GM12801 (cell line): ENCODE measurements around the gene SEC22C.

Source experiments
- TF ChIP-seq, protein P1 (sequence below): IDR thresholded peaks from one replicate; pipeline ENCODE4 v1.5.1; 2011; ENCODE audit warnings: control low read depth; ENCODE audit not compliant: insufficient read length; ENCODE audit errors: extremely low read depth

The SEC22C gene

DNA sequence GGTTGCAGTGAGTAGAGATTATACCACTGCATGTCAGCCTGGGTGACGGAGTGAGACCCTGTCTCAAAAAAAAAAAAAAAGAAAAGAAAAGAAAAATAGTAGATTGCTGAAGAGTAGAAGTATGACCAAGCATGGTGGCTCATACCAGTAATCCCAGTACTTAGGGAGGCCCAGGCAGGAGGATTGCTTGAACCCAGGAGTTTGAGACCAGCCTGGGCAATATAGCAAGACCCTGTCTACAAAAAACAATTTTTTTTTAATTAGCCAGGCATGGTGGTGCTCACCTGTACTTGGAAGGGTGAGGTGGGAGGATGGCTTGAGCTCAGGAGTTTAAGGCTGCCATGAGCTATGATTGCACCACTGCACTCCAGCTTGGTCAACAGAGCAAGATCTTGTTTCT lies 21.2 kb upstream of the SEC22C start:
- TF ChIP-seq, protein P1, sequence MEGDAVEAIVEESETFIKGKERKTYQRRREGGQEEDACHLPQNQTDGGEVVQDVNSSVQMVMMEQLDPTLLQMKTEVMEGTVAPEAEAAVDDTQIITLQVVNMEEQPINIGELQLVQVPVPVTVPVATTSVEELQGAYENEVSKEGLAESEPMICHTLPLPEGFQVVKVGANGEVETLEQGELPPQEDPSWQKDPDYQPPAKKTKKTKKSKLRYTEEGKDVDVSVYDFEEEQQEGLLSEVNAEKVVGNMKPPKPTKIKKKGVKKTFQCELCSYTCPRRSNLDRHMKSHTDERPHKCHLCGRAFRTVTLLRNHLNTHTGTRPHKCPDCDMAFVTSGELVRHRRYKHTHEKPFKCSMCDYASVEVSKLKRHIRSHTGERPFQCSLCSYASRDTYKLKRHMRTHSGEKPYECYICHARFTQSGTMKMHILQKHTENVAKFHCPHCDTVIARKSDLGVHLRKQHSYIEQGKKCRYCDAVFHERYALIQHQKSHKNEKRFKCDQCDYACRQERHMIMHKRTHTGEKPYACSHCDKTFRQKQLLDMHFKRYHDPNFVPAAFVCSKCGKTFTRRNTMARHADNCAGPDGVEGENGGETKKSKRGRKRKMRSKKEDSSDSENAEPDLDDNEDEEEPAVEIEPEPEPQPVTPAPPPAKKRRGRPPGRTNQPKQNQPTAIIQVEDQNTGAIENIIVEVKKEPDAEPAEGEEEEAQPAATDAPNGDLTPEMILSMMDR: no peak

DNA sequence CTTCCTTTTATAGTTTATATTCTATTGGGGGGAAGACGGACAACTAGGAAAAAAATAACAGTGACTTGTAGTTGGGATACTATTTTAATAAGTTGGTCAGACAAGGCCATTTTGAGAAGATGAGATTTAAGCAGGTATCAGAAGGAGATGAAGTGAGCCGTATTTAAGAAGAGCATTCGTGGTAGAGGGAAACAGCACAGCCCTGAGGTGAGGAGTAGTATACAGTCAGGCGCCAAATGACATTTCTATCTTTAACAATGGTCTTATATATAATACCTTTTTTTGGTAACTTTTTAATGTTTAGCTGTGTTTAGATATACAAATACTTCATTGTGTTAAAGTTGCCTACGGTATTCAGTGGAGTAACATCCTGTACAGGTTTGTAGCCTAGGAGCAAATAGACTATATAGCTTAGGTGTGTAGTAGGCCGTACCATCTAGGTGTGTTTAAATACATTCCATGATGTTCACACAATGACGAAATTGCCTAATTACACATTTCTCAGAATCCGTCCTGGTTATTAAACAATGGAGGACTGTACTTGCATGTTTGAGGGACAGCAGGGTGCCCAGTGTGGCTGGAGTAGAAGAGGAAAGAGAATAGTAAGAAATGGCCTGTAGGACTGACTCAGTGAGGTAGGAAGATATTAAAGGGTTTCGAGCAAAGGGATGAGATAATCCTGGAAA lies 20.3 kb upstream of the SEC22C start:
- TF ChIP-seq, protein P1: no peak

DNA sequence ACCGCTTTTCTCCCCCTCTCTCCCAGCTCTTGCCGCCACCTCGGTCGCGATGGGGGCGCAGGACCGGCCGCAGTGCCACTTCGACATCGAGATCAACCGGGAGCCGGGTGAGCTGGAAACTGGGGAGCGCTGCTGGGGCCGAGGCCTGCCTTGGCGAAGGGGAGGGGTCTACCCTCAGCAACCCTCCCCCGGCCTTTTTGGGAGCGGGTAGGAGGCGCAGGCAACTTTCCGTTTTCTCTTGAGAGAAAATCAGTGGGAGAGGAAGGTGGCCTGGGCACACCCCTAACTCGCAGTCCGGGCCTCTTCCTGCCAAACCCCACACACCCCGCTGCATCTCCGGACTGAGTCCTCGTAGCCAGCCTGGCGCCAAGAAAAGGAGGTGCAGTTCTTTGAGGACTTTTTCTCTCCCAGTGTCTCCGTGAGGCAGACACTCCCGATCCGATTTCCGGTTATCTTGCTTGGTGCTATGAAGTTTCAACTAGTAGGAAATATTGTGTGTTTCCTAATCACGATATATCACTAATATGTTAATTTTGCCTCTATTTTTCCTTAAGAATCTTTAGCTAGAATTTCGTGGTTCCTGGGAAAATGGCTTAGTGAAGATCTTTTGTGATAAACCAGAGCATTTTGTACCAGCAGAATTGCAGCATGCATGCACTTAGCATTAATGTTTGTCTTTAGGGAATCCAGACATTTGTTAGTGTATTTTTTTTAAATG lies 19.4 kb upstream of the SEC22C start:
- TF ChIP-seq, protein P1: no peak

DNA sequence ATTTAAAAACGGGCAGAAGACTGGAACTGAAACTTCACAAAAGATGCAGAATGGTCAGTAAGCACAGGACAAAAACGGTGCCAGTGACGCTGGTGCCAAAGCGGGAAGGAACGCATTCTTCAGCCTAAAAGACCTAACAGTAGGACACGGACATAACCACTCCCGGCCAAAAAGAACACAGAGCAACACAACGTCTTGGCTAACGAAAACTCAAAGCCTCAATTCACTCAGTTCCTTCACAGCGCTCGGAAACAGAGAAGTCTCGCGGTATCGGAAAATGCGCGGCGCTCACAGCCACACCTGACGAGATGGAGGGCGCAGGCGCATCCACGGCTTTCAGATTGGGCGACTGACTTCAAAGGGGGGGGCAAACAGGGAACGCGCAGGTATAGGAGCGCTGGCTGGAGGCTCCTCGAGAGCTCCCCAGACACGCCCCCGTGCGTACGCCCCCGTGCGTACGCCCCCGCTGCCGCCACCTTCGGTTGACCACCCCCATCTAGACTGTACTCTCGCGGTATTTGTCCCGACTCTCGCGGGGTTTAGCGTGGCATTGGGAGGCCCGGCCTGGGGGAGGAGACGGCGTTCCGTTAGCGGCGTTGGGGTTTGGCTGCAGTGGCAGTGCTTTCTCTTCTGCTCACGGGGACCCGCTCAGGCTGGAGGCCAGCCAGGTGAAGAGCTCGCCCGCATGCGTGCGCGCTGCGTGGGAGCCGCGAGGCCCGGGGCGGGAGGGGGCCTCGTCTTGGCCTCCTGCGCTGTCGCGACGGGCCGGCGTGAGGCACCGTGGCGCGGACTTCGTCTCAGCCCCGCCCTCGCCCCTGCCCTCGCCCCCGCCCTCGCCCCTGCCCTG lies 18.6 kb upstream of the SEC22C start, which contains the start of gene NKTR:
TSS of gene NKTR (plus strand) at position 576 of the 847 bp plus-strand sequence. CDS start 321 bp downstream, outside the sequence.
- TF ChIP-seq, protein P1: no peak

DNA sequence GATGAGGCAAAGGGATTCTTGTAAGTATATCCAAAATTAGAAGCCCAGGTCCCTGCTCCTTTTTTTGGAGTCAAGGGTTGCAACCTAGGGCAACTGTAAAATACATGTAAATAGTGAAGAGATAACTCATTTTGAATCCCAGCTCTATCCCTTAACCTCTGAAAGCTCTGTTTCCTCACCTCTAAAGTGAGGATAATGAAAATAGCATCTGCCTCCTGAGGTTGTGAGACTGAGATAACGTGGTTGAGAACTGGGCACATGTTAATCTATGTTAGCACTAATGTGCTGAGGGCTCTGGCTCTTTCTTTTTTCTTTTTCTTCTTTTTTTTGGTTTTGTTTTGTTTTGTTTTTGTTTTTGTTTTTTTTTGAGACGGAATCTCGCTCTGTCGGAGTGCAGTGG lies 13.9 kb upstream of the SEC22C start:
- TF ChIP-seq, protein P1: no peak

DNA sequence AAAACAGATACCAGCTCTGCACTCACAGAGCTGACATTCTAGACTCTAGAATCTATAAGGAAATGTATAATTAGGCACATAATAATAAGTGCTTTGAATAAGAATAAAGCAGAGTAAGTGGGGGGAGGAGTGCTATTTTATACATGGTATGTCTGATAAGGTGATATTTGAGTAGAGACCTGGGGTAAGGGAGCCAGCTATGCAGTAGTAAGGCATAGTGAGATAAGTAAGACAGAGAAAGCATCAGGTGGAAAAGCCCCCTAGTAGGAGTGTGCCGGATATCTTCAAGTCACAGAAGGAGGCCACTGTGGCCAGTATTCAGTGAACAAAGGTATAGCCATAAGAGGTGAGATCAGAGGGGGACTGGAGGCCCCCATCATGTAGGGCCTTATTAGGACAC lies 11.9 kb upstream of the SEC22C start:
- TF ChIP-seq, protein P1: no peak

DNA sequence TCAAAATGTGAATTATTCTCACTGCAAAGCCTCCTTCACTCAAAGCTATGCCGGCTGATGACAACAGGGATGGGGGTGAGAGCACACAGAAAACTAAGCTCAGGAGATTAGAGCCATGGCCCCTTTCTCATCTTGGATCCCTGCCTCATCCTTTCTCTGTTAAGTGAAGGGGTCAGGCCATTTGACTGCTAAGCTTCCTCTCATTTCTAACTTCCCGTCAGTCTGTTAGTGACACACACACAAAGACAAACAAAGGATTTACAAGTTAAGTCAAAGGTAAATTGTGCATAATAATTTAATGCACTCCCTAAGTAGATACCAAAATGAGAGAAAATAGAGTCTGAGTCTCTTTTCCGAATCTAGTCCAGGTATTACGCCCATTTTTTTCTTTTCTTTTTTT lies 10.0 kb upstream of the SEC22C start:
- TF ChIP-seq, protein P1: no peak
